Measurements from ENCODE around the gene IL22RA2. TPM values are rescaled to one million over a fixed set of nuclear protein-coding genes. Genes with fewer than 3 reads are reported as not detected.

IL22RA2 gene
- total RNA-seq, 1 experiment from 2014 or later = not detected

DNA sequence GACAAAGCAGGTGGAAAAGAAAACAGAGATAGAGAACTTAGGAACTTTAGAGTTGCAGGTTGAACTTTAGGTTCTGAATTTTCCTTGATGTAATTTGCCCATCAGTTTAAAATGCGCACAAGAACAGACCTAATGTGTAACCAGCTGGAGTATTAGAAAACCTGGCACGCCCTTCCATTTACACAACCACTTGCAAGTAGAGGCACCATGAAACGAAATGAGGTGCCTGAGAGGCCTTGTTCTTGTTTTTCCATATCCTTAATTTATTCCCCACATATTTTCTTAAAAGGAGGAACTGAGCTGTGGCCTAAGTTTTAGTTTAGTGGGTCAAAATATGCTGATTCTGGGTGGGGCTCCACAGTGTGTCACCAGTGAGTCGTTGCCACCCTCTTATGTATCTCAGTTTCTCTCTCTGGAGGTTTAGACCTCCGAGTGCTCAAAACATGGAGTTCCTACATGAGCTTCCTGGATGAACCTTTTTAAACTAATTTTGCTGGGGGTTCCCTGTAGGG is 17.2 kb upstream of the IL22RA2 start:
- TF ChIP-seq, protein P1, sequence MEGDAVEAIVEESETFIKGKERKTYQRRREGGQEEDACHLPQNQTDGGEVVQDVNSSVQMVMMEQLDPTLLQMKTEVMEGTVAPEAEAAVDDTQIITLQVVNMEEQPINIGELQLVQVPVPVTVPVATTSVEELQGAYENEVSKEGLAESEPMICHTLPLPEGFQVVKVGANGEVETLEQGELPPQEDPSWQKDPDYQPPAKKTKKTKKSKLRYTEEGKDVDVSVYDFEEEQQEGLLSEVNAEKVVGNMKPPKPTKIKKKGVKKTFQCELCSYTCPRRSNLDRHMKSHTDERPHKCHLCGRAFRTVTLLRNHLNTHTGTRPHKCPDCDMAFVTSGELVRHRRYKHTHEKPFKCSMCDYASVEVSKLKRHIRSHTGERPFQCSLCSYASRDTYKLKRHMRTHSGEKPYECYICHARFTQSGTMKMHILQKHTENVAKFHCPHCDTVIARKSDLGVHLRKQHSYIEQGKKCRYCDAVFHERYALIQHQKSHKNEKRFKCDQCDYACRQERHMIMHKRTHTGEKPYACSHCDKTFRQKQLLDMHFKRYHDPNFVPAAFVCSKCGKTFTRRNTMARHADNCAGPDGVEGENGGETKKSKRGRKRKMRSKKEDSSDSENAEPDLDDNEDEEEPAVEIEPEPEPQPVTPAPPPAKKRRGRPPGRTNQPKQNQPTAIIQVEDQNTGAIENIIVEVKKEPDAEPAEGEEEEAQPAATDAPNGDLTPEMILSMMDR (IDR thresholded peaks at IDR 0.05; ENCODE audit: unreplicated experiment) = no peak
- no TSS peak for BruUV-seq (replicated peaks)
- CTCF ChIA-PET = no interaction called here
- no peaks in the 10 kb centered on the region for H3K36me3 Mint-ChIP-seq (ENCODE audit: insufficient read depth, unreplicated experiment)
- H3K9me3 Mint-ChIP-seq (ENCODE audit: low read depth, unreplicated experiment) = no peaks in the 10 kb centered on the region
- no peaks in the 10 kb centered on the region for H3K4me1 Mint-ChIP-seq (ENCODE audit: low read depth, unreplicated experiment)
- DNase-seq = no peak
- no peak overlapping the region for H3K4me3 Mint-ChIP-seq (ENCODE audit: low read depth, unreplicated experiment)
- intact Hi-C loops (cut with micrococcal nuclease; ENCODE audit: unreplicated experiment) = no loop called here
- no peak overlapping the region for H3K27ac Mint-ChIP-seq (ENCODE audit: unreplicated experiment)
- H3K27me3 Mint-ChIP-seq (ENCODE audit: unreplicated experiment) = no peaks in the 10 kb centered on the region

DNA sequence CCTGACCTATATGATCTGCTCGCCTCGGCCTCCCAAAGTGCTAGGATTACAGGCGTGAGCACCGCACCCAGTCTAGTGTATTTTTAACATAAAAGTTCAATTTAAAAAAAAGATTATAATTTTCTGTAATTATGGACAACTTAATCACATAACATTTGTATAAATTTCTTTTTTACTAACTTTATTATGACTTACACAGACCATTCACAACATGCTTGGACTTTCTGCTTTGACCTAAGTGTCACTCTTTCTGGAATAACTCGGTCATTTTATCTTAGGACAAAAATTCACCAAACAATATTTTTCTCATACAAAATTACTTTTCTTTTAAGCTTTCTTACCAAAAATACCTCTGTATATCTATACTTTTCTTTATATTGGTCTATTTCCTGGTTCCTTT is 15.4 kb upstream of the IL22RA2 start:
- H3K27ac Mint-ChIP-seq (ENCODE audit: unreplicated experiment) = no peak overlapping the region
- no peak for DNase-seq
- no peaks in the 10 kb centered on the region for H3K36me3 Mint-ChIP-seq (ENCODE audit: insufficient read depth, unreplicated experiment)
- H3K4me1 Mint-ChIP-seq (ENCODE audit: low read depth, unreplicated experiment) = no peaks in the 10 kb centered on the region
- H3K9me3 Mint-ChIP-seq (ENCODE audit: low read depth, unreplicated experiment) = no peaks in the 10 kb centered on the region
- no peak overlapping the region for H3K4me3 Mint-ChIP-seq (ENCODE audit: low read depth, unreplicated experiment)
- TF ChIP-seq, protein P1 (IDR thresholded peaks at IDR 0.05; ENCODE audit: unreplicated experiment) = no peak
- CTCF ChIA-PET = no interaction called here
- intact Hi-C loops (cut with micrococcal nuclease; ENCODE audit: unreplicated experiment) = no loop called here
- no peaks in the 10 kb centered on the region for H3K27me3 Mint-ChIP-seq (ENCODE audit: unreplicated experiment)
- no TSS peak for BruUV-seq (replicated peaks)

DNA sequence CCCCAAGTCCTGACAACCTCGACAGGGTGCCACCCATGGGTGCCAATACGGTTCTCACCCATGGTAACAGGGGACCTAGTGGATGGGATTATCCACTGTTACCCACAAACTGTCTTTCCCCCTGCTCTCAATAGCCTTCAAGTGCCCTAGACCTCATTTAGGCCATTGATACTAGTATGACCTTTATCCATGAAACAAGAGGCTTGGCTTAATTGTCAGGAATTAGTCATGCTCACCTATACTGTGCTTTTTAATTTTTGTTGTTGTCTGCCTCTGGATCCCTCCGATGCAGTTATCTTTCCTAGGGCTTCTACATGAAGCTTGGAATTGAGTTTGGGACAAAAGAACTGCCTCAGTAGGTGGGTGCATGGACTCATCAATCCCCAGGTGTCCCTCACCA is 11.8 kb upstream of the IL22RA2 start:
- CTCF ChIA-PET = no interaction called here
- no TSS peak for BruUV-seq (replicated peaks)
- Mint-ChIP-seq H3K4me3 (ENCODE audit: low read depth, unreplicated experiment) (no peak overlapping the region), H3K4me1 (ENCODE audit: low read depth, unreplicated experiment) (no peaks in the 10 kb centered on the region), H3K9me3 (ENCODE audit: low read depth, unreplicated experiment) (peaks cover 2% of the 10 kb centered on the region), H3K27me3 (ENCODE audit: unreplicated experiment) (no peaks in the 10 kb centered on the region), H3K27ac (ENCODE audit: unreplicated experiment) (no peak overlapping the region), H3K36me3 (ENCODE audit: insufficient read depth, unreplicated experiment) (no peaks in the 10 kb centered on the region)
- TF ChIP-seq, protein P1 (IDR thresholded peaks at IDR 0.05; ENCODE audit: unreplicated experiment) = no peak
- intact Hi-C loops (cut with micrococcal nuclease; ENCODE audit: unreplicated experiment) = no loop called here
- no peak for DNase-seq

DNA sequence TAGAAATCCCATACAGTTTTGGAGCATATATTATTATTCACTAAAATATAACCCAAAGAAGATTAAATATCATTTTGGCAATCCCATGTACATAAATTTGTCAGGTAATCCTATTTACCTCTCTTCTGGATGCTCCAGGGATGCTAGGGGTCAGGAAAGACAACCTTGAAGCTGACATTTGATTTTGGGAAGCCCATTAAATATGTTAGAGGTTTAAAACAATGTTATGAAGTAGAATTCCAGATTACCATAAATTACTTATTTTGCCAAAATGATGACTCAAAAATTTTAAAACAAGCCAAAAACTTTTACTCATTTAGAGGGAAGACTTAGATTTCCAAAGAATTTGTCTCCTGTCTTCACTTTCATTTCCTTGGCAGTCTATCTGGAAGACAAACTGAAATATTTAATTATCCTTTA is 9.2 kb upstream of the IL22RA2 start:
- BruUV-seq (replicated peaks) = no TSS peak
- no peak for DNase-seq
- intact Hi-C loops (cut with micrococcal nuclease; ENCODE audit: unreplicated experiment) = no loop called here
- Mint-ChIP-seq H3K4me1 (ENCODE audit: low read depth, unreplicated experiment) (no peaks in the 10 kb centered on the region), H3K9me3 (ENCODE audit: low read depth, unreplicated experiment) (peaks cover 7% of the 10 kb centered on the region), H3K4me3 (ENCODE audit: low read depth, unreplicated experiment) (no peak overlapping the region), H3K27me3 (ENCODE audit: unreplicated experiment) (peaks cover 13% of the 10 kb centered on the region), H3K27ac (ENCODE audit: unreplicated experiment) (no peak overlapping the region), H3K36me3 (ENCODE audit: insufficient read depth, unreplicated experiment) (no peaks in the 10 kb centered on the region)
- CTCF ChIA-PET = no interaction called here
- TF ChIP-seq, protein P1 (IDR thresholded peaks at IDR 0.05; ENCODE audit: unreplicated experiment) = no peak
